ENCODE results near the gene RASGRP2.

The RASGRP2 gene

DNA sequence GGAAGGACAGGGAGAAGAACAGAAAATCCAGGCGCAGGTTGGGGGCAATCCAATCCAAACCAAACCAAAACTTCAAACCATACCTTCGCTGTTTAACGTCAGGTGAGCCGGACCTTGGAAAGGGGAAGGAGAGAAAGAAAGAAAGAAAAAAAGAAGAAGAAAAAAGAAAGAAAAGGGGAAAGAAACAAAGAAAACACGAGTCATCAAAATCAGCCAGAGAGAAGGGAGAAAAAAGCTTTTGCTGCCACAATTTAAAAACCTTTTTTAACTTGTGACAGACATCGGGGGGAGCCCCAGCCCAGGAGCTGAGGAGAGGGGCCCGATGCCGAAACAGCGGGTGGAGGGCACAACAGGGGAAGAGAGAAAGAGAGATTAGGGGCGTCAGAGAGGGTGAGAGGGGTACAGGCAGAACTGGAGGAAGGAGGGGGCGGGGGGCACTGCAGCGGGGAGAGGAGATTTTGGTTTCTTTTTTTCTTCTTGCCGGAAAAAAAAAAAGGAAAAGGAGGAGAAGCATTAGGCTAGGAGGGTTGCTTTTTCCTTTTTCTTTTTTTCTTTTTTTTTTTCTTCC lies 51.1 kb downstream of the RASGRP2 start:
- no peak for DNase-seq

DNA sequence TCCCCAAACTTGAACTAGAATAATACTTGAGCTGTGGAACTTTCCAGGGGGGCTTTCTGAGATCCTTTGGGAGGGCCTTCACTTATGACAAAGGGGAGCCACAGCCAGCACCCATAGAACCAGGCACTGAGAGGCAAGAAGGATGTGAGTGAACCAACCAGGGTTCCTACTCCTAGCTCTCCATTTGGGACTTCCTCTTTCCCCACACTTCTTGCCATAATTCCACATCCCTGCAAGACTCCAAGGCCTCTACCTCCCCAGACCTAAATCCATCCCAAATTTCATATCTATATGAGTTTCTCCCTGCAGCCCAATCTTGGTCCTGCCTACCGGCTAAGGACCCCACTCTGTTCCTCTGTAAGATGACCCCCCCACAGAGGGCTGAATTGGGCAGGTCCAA lies 52.4 kb downstream of the RASGRP2 start:
- DNase-seq = no peak

DNA sequence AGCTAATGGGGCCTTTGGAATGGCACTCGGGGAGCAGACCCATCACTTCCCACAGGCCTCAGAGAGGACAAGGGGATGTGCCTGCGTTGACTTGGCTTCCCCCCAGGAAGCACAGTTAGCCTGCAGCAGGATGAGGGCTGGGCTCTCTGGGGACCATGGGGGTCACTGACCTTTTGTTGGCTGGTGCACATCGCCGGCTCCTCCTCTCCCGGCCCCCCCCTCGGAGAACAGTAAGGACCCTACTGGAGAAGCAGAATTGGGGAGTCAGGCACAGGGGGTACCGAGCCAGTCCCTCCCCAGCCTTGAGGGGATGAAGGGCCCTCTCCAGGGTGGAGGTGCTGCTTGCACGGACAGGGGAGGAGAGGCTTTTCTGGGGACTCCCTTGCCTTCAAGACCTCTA lies 53.7 kb downstream of the RASGRP2 start:
- no peak for DNase-seq

DNA sequence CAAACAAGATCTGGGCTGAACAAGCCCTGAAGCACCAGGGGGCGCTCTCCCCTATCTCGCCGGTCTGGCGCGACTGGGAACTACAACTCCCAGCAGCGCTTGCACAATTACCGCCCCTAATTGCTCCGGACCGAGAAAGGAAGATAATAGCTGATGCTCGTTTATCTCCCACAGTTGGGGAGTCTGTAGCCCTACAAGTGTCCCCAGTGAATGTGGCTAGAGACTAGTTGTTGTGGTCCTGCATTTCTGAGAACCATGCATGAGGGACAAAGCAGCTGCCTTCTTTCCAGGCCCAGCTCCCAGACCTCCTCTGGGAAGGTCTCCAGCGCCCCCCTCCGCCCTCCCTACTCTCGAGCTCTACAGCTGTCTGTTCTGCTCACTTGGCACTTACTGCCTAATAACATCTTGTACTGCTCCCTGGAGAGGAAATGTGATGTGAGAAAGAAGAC lies 55.4 kb downstream of the RASGRP2 start:
- DNase-seq = peak; percentile 86 to 93

DNA sequence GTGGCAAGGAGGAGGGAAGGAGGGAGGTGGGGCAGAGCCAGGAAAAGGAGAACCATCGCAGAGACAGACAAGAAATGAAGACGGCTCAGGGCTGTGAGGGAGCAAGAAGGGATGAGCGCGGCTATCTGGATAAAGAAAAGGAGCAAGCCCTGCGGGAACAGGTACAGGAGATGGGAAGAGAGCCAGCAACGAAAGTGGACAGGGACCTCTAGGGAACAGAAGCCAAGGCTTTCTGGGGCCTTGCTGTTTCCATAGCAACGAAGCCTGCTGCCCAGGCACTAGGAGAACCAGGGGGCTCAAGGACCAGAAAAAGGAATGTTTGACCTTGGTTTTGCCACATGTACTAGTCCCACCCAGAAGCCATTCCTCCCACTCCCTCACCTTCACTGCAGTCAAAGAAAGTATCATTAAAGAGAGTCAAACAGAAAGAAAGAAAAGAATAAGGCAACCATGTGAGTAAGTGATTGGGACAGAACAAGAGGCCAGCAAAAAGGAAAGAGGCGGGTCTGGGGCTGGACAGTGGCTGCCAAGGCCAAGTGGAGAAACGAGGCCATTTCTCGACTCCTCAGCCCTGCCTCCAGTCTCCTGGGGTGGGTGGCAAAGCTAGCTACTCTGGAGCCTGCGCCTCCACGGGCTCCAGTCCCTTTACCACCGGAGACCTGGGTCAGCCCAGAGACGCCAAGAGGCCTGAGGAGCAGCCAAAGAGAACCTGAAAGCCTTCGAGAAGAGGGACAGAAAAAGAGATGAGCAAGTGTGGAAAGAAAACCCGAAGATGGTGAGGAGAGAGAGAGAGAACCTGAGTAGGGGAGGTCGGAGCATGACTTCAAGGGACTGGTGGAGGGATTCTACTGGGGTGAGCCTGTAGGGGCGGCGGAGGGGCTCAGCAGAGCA lies 56.1 kb downstream of the RASGRP2 start:
- no peak for DNase-seq

DNA sequence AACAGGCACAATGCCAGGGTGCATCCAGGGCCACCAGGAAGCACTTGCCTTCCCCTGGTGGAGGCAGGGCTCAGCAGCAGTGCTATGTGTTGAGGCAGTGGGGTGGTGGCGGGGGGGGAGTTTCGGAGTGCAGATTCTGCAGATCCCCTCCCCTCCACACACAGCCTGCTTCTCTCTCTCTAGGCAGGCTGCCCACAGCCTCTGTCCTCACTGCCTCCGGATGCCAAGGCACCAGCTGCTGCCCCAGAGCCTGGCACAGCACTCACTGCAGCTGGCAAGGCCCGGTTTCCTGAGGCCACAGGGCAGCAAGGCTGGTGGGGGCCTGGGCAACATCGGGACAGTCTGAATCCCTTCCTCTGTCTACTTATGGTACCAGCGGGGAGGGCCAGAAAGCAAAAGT lies 56.7 kb downstream of the RASGRP2 start:
- no peak for DNase-seq

DNA sequence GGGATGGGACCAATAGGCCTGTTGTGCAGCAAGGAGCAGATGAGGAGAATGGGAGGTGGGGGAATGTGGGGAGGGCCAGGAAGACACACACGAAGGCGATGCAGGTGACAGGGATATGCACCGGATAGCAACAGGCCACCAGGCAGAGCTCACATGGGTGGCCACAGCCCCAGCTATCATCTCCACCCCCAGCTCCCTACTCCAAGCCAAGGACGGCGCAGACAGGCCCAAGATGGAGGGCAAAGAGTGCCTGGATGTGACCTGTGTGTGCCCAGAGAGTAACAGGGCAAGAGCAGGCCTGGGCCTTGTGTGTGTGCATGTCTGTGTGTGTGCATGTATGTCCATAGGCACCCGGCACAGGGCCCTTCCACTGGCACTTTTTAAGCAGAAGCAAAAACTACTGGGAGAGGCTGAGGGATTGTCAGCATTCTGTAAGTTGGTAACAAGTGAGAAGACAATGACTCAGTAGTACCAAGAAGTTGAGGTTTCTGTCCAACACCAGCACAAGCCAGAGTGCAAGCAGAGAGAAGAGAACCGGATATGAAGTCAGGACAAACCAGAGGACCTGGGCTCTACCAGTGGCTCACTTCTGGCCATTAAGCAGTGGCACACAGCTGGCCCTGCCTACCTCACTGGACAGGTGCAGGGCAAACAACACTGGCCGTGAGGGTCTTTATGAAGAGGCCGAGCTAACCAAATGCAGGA lies 57.3 kb downstream of the RASGRP2 start:
- DNase-seq = no peak

DNA sequence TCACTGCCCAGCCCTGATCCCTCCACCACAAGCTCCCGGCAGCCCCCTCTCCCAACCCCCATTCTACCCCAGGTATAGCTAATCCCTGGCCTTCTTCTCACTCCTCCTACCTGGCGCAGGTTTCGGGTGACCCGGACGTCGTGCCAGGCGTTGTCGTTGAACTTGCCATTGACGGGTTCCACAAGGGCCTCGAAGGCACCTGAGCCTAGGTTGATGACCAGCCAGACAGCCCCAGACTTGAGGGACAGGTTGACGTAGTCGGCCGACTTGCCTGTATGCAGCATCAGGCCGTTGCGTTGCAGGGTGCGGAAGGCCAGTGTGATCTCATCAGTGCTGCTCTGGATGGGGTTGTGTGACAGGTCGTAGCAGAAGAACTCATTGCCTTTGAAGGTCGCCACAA lies 58.4 kb downstream of the RASGRP2 start:
- no peak for DNase-seq

DNA sequence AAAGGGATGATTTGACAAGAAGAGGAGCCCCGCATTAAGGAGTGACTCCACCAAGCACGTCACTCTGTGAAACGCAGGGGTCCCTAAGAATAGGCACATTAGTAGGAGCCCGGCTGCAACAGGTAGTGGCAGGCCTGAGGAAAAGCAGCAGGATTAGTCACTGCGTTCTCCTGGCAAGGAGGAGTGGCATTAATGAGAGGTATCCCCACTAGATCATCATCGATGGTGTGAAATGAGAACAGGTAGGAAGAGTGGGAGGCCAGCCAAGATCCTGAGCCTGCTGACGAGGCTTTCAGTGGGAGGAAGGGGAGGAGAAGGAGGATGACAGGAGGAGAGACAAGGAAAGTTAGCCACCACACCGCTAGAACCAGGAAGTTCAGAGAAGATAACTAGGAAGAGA lies 59.6 kb downstream of the RASGRP2 start:
- DNase-seq = no peak

DNA sequence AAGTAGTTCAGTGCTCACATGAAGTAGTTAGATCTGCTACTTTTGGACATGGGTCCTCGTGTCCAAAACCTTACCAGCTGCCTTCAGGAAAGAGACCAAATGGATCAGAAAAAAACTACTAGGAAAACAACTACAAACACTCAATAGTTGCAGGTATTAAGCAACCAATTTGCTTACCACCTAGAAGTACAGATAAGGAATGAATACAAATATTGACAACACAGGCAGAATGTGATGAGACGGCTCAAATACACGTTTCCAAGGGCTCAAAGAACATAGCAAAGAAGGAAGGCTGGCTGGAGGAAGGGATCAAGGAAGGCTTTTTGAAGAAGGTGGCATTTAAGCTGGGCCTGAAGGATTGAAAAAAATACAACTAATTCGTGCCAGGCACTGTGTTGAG lies 62.8 kb downstream of the RASGRP2 start:
- DNase-seq = no peak

DNA sequence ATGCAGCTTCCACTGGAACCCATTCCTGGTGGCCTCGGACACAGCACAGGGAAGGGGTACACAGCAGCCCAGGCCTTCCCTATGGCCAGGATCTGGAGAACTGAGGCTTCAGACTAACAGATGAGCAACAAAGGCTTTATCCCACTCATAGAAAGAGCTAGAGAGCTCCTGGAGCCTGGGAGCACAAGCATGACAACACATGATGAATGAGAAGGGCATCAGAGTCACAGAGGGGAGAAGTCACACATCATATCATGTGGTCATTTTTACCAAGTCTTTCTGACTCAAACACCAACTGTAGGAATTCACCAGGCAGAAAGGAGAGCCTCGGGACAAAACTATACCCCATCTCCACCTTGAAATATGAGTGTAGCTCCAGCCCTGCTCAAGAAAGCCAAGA lies 64.1 kb downstream of the RASGRP2 start:
- no peak for DNase-seq

DNA sequence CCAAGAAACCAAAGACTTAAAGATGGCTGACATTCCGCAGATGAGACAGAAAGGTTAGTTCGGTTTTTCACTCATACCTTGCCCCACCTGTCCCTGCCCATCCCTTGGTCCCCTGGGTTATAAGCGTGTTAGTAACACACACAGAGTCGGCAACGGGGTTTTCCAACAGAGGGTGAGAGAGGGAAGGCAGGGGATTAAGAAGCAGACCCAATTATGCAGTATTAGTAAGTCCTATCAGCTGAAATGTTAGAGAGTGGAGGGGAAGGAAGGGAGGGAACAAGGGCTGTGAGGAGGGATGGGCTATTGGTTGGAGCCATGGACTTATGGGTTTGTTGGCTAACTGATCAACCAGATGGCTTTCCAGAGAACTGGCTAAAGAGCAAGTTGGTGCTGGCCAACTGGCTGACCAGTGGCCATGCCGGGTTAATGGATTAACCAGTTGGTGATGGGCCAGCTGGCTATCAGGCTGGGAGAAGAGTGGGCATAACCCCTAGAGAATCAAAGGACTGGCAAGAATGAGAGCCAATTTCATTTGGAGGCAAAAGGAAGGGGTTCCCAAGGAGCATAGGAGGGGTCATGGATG lies 66.4 kb downstream of the RASGRP2 start:
- no peak for DNase-seq
